GM12875 (cell line): ENCODE measurements around the gene EEPD1.

Source experiments
- H3K4me3 ChIP-seq: one replicate; pipeline ENCODE4 v1.5.1; 2011; ENCODE audit warnings: low read depth, low read length, control low read depth
- CTCF ChIP-seq: IDR thresholded peaks from 2 replicates; pipeline ENCODE4 v1.5.1; 2011; ENCODE audit warnings: low read depth, mild to moderate bottlenecking, control low read depth, inconsistent platforms, low read length, moderate library complexity, borderline replicate concordance; ENCODE audit not compliant: insufficient read depth

Gene EEPD1

DNA sequence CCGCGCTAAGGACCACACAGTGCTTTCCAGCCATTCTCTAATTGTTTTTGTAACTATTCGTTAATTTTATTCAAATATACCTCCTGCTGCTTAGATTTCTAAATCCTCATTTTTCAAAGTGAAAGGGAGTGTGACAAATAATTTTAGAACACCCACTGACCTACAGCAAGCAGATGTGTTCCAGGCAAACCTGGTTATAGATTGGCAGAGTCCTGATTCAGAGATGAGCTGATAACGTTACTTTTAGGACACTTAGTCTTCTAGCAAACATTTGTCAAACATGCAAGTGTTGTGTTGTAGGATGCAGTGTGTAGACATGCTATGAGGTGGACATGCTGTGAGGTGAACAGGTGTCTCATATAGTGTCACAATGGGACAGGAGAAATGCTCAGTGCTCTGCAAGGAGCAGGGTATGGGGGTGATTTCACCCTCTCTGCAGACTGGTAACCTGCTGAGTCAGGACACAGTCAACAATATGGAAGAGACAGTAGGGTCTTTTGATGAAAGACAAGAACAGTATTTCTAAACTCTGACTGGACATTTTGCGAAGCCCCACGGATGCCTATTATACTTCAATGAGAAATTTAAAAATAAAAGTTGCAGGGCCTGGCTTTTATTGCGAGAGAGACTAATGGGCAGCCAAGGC is 144.4 kb downstream of the EEPD1 start:
- no peak for TF ChIP-seq CTCF
- H3K4me3 ChIP-seq, result no peak overlapping the region

- TF ChIP-seq CTCF, result no peak
- H3K4me3 ChIP-seq, result no peak overlapping the region
Observed at GRCh38 chr7:36298106-36298505, 145.1 kb downstream of the EEPD1 start.

DNA sequence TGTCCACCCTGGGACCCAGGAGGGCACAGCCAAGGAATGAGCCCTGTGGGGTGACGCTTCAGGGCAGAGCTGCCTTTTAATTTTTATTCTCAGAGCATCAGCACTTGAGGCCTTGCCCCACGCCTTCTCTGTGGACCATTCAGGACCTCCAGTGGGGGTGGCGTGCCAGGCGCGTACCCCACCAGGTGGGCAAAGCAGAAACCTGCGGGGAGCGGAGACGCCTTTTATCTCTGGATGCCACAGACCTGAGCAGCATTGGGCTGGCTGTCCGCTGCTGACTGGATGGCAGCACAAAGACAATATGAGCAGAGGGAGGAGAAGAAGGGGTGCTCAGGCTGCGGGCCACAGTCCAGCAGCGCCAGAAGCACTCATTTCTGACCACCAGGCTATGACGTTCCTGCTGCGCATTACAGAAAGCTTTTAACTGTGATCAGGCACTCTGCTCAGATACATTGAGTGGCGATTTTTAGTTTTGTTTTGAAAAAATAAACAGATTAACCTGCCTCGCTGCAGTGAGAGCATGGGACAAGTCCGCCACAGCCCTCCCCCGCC is 146.2 kb downstream of the EEPD1 start:
- TF ChIP-seq CTCF, result no peak
- no peak overlapping the region for H3K4me3 ChIP-seq

DNA sequence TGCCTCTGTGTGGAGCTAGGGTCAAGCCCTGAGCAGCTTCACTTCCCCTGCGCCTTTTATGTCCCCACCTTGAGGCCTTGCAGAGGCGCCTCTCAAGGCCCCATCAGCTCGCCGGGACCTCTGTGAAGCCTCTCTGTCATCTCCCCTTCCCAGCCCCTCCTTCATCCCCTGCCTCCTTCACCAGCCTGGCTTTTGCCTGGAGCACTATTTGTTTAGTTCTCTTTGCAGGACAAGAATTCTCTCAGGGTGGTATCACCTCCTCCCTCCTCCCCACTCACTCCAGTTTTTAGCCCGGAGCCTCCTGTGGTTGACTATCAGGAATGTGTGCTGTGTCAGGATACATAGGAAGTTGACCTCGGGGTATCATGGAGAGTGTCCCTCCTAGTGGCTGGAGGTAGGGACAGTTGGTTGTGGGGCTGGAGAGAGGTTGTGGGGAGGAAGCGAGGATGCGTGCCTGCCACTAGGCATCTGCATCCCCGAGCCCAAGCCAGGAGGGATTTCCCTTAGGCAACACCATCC is 146.8 kb downstream of the EEPD1 start:
- TF ChIP-seq CTCF, result no peak
- H3K4me3 ChIP-seq, result no peak overlapping the region

DNA sequence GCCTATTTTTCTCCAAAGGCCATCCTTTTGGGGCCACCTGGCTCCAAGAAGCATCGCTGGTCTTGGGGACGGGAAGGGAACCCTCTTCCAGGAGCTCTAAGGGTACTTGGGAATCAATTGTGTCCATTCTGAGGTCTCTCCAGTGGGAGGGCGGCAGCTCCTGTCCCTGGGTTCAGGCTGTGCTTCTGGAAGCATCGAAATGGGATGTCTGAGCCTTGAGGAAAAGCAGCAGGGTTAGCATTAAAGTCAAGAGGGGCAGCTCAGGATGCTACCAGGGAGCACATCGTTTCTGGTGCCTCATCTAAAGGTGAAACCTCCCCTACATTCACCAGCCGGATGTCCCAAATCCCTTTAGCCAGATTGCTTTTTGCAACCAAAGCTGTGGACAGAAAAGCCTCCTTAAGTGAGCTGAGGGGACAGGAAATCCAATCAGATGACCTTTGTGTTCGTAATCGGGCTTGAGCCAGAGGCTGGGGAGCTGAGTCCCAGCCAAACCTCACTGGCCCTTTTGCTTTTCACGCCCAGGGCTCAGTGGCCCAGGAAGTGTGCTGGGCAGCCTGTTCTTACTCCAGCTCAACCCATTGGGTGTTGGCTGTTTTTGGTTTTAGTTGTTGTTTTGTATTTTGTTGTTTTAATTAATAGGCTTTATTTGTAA is 147.8 kb downstream of the EEPD1 start:
- no peak overlapping the region for H3K4me3 ChIP-seq
- TF ChIP-seq CTCF, result no peak

GRCh38 chr7:36301914-36302771 is 149.1 kb downstream of the EEPD1 start:
- no peak for TF ChIP-seq CTCF
- no peak overlapping the region for H3K4me3 ChIP-seq
